Aorta (tissue), 5 donors: ENCODE results near the gene UROS. TPM values are rescaled to one million over a fixed set of nuclear protein-coding genes. Genes with fewer than 3 reads are reported as not detected.

Source experiments
- ATAC-seq: fragments of 200-7000 bp; cut with Tn5 transposase; one replicate; pipeline ENCODE4 v1.9.1; 2022; ENCODE audit warnings: moderate library complexity; ENCODE audit not compliant: low FRiP score
- DNase-seq, 2 donors: peaks; one replicate each; pipeline ENCODE4 v3.0.0-alpha.2; 2020
- H3K27ac ChIP-seq, 2 donors: one replicate each; pipeline ENCODE4 v1.5.1; 2013; ENCODE audit warnings: low read length in 2 of 2, mild to moderate bottlenecking in 2 of 2, moderate library complexity in 2 of 2, control low read depth in 1 of 2, inconsistent platforms in 1 of 2, low read depth in 1 of 2
- H3K27me3 ChIP-seq, 2 donors: one replicate each; pipeline ENCODE4 v1.6.1; 2013; ENCODE audit warnings: control low read depth in 1 of 2, low read length in 1 of 2, mild to moderate bottlenecking in 1 of 2, moderate library complexity in 1 of 2; ENCODE audit not compliant: insufficient read depth in 2 of 2, control insufficient read depth in 1 of 2
- H3K36me3 ChIP-seq, 2 donors: one replicate each; pipeline ENCODE4 v1.6.1; 2013; ENCODE audit warnings: control low read depth in 1 of 2, low read length in 1 of 2, mild to moderate bottlenecking in 1 of 2; ENCODE audit not compliant: insufficient read depth in 2 of 2, control insufficient read depth in 1 of 2
- H3K4me1 ChIP-seq, 2 donors: one replicate each; pipeline ENCODE4 v1.6.1; 2013; ENCODE audit warnings: low read length in 2 of 2, control low read depth in 1 of 2, mild to moderate bottlenecking in 1 of 2, moderate library complexity in 1 of 2; ENCODE audit not compliant: insufficient read depth in 2 of 2, control insufficient read depth in 1 of 2
- H3K4me3 ChIP-seq, 2 donors: one replicate each; pipeline ENCODE4 v1.5.1; 2013; ENCODE audit warnings: low read length in 2 of 2, control low read depth in 1 of 2, mild to moderate bottlenecking in 1 of 2
- H3K9me3 ChIP-seq: one replicate; pipeline ENCODE4 v1.6.1; 2013; ENCODE audit warnings: mild to moderate bottlenecking, low read length; ENCODE audit not compliant: control insufficient read depth
- WGBS, 2 donors: extraction: QIAGEN DNeasy Blood & Tissue Kit; methylation state at CpG; one replicate each; pipeline ENCODE4 v1.1.7; 2013; 5-methylcytosine and 5-hydroxymethylcytosine counted together
- intact Hi-C, 2 donors: fragments of 100-400 bp; cut with DNase I; formaldehyde crosslinking; loops; one replicate each; pipeline versions ENCODE4 v1.14.2 to v1.15.0; 2022
- polyA plus RNA-seq, 2 donors: library from polyadenylated mRNA; stranded (reverse); fragments of 200-250 nt; gene quantifications; one replicate each; pipeline ENCODE4 v1.2.3, GENCODE V29; 2013
- total RNA-seq, 2 donors: library from RNA; stranded (reverse); fragmentation: NEBNext Ultra II Directional; extraction: Animal tissue kit (Norgen Biotek cat#: 25700); gene quantifications; one replicate each; pipeline ENCODE4 v1.2.1, GENCODE V29; 2021
- donor health status: healthy with polysubstance abuse.
- donor health status: Bipolar disorder and iron deficiency.
- donor health status: DM: no; HTN: no; CAD: no.
- donor health status: DM: no; HTN: no; CAD: no.
- donor health status: DM: yes; HTN: yes; CAD: no.

The UROS gene
- total and polyA plus RNA-seq, 4 donors = 23.2 to 39.1 (median 31.4) TPM

DNA sequence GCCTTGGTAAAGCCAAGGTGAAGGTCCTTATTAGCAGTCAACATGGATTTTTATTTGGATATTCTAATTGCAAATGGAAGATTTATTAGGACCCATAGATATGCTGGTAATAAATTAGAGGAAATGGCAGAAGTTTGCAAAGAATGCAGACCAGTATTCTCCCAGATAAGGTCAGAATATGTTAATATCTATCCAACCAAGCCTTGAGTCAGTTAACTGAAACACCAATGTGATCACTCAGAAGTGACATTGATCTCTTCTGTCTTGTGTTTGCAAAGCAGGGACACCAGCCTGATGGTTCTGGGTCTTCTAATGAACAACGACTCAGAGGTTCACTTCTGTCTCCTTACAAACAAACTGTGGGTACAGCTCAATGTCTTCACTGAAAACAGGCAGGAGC is 21.5 kb downstream of the UROS start:
- WGBS, 2 donors = 90 to 95% methylated on average over 1 of the region's 1 CpG
- H3K36me3 ChIP-seq = peaks cover 3 to 4% of the 10 kb centered on the region in 2 donors

DNA sequence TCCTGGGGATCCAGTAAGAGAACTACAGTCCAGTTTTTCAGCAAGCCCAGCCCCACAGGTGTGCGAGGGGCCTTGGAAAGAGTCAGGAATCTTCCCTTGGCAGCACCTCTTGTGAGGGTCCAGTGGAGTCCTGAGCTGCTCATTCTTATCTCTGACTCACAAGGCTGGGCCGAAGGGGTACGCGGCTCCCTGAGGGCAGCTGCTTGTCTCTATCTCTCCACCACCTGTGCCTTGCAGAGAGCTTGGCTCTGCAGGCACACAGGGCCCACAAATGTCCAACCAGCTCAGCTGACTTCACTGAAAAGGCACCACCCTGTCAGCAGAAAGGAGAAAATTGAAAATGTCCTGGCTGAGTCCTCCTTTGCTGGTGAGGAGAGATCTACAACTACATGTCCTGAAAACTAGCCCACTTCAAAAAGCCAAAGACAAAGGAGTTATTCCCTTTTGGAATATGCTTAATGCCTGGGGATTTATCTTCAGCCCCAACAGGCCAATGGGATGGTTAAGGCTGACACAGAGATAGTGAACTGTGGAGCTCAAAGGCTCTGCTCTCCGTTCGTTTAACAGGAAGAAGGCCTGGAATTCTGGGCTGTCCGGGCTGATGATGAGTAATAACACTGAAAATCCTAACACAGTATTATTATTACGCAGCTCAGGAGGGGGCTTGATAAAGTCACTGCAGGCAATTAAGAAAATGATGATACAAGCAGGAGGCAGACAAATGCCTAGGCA is 23.4 kb downstream of the UROS start:
- H3K4me3 ChIP-seq = no peak overlapping the region
- H3K27me3 ChIP-seq = no peaks in the 10 kb centered on the region
- H3K4me1 ChIP-seq = no peaks in the 10 kb centered on the region
- no peak for DNase-seq
- intact Hi-C loops = no loop called here
- H3K27ac ChIP-seq = no peak overlapping the region
- no peak for ATAC-seq
- peaks cover 0 to 6% of the 10 kb centered on the region in 2 donors for H3K36me3 ChIP-seq
- no peaks in the 10 kb centered on the region for H3K9me3 ChIP-seq
- WGBS, 2 donors = 88 to 89% methylated on average over 8 of the region's 8 CpGs

More for the DNA sequence above, 21.5 kb downstream of the UROS start:
- no peaks in the 10 kb centered on the region for H3K4me1 ChIP-seq
- H3K27ac ChIP-seq = no peak overlapping the region
- intact Hi-C loops = no loop called here
- no peaks in the 10 kb centered on the region for H3K27me3 ChIP-seq
- ATAC-seq (no peak), DNase-seq (no peak)
- no peak overlapping the region for H3K4me3 ChIP-seq
- no peaks in the 10 kb centered on the region for H3K9me3 ChIP-seq

DNA sequence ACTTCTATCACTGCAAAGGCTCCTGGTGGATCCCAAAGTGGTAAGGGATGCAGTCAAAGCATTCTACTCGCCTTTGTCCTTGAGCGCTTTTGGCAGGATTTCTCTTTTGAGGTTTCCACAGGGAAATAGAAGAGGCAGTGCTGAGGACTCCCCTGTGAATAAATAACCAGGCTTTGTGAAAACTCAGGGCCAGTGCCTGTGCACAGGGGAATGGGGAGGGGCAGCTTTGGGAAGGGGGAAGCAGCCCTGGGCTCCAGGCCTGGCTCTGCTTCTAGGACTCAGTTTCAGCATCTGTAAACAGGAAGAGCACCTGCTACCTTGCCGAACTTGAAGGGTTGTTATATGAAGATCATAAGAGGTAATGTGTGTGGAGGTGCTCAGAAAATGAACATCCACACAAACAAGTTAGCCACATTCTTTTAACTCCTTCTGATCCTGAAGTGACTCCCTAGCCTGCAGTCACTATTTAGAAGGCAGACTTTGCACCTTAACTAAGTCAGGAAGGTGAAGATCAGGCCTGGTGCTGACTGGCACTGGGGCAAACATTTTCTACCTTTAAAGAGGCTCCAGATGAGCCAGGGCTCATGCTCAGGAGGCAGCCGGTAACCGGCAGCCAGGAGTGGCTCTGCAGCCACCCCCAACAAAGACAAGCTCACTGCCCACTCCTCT is 24.9 kb downstream of the UROS start:
- H3K4me1 ChIP-seq = no peaks in the 10 kb centered on the region
- no peaks in the 10 kb centered on the region for H3K9me3 ChIP-seq
- no peaks in the 10 kb centered on the region for H3K27me3 ChIP-seq
- DNase-seq (no peak), ATAC-seq (no peak)
- no peak overlapping the region for H3K27ac ChIP-seq
- intact Hi-C loops = no loop called here
- H3K4me3 ChIP-seq = no peak overlapping the region
- H3K36me3 ChIP-seq = peaks cover 0 to 8% of the 10 kb centered on the region in 2 donors
- WGBS, 2 donors = 52 to 65% methylated on average over 5 of the region's 5 CpGs

DNA sequence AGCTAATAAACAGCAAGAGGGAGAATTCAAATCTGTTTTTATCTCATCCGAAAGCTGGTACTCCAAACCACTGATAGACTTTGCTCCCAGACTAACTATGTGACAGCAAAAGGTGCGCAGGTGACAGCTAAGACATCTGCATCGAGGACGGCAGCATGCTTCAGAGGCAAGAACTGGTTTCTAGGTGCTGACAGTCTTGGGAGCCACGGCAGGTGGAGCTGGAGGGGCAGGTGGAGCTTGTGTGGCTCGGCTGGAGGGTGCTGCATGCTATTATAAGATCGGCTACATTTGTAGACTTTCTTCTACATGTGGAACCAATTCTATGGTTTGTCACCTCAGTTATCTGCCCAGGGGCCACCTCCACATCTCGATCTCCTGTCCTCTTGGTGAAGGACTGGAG is 25.6 kb downstream of the UROS start:
- no peak overlapping the region for H3K27ac ChIP-seq
- H3K4me1 ChIP-seq = no peaks in the 10 kb centered on the region
- no peaks in the 10 kb centered on the region for H3K27me3 ChIP-seq
- H3K36me3 ChIP-seq = peaks cover 0 to 10% of the 10 kb centered on the region in 2 donors
- ATAC-seq (no peak), DNase-seq (no peak)
- intact Hi-C loops = no loop called here
- 89 to 91% methylated on average over 8 of the region's 8 CpGs for WGBS, 2 donors
- no peaks in the 10 kb centered on the region for H3K9me3 ChIP-seq
- H3K4me3 ChIP-seq = no peak overlapping the region

DNA sequence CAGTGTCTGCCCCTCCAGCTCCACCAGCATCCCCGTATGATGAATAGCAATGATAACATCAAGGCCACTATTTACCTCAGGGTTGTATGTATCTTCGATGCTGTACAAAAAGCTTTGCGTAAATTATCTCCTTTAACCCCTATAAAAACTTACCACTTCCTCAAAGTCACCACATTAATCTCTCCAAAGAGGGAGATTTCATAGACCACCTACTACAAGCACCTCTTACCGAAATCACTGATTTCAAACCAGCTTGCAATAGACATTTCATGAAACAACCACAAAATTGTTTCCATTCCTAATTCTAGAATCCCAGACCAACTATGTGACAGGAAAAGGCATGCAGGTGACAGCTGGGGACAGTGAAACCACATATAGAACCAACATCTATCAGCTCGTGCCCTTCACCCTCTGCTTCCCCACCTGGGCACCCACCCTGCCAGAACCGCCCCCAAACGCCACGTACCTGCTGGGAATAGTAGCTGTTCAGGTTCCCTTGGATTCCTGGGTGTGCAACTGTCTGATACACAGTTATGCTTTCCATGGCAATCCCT is 27.3 kb downstream of the UROS start:
- Histone ChIP-seq H3K27ac (no peak overlapping the region), H3K4me3 (no peak overlapping the region), H3K36me3 (peaks cover 0 to 11% of the 10 kb centered on the region in 2 donors), H3K27me3 (no peaks in the 10 kb centered on the region), H3K4me1 (no peaks in the 10 kb centered on the region), H3K9me3 (no peaks in the 10 kb centered on the region)
- intact Hi-C loops = no loop called here
- DNase-seq = no peak
- WGBS, 2 donors = 81 to 87% methylated on average over 8 of the region's 8 CpGs
- ATAC-seq = no peak

DNA sequence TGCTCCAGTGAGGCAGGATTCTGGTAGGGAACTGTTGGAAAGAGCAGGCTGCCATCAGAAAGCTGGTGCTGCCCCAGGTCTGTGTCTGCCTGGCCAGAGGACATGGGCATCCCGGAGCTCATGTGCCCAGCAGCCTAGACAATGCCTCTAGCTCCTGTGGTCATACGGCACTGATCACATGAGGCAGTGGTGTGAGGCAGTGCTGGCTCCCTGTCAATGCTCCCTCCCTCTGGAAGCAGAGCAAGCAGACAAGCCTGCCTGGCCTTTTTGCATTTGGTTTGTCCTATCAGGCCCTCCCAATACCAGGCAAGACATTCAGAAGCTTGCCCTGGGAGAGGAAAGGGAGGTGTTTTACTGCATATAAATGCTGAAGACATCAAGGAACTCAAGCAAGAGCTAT is 27.9 kb downstream of the UROS start:
- no peaks in the 10 kb centered on the region for H3K4me1 ChIP-seq
- H3K27me3 ChIP-seq = no peaks in the 10 kb centered on the region
- intact Hi-C loops = no loop called here
- H3K36me3 ChIP-seq = peaks cover 0 to 11% of the 10 kb centered on the region in 2 donors
- no peaks in the 10 kb centered on the region for H3K9me3 ChIP-seq
- no peak overlapping the region for H3K27ac ChIP-seq
- H3K4me3 ChIP-seq = no peak overlapping the region
- 71 to 77% methylated on average over 2 of the region's 2 CpGs for WGBS, 2 donors
- ATAC-seq = peak; percentile 6
- no peak for DNase-seq

DNA sequence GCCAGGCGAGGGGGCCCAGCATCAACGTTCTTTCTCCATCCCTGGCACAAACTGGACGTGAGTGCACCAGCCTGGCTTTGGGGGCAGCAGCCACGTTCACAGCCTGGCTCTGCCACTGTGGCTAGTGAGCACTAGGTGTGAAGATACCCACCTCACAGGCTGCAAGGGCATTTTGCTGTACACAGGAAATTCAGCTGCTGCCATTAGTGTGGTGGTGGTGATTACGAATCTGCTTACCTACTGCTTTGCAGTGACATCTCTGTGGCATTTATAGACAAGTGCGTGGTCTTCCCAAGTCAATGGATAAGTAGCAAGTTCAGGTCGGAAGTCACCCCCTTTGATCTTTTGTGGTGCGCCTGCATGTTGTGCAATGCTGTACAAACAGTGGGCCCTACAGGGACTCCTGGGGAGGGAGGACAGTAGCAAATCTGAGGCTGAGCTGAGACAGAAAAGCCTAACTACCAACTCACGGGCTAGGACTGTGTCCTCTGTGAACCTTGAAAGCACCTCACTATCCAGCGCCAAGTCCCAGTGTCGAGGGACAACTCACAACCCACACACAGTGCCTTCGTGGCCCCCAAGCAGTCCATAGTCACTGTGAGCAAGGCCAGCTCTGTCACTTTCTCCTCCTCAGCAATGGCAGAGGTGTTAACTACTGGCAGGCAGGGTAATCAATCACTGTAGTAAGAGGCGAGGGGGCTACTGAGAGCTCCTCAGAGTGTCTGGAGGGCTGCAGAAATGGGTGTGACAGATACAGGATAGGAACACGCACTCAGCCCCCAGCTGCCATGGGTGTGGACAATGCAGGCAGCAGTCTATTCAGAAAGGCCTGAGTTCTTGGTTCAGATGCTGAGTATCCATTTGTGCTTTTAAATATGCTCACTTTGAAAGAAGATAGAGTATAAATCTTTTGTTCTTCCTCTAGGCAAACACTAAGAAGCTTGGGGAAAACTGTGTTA is 30.4 kb downstream of the UROS start:
- intact Hi-C loops = no loop called here
- H3K36me3 ChIP-seq = peaks cover 0 to 11% of the 10 kb centered on the region in 2 donors
- 78 to 84% methylated on average over 14 of the region's 14 CpGs for WGBS, 2 donors

More for the DNA sequence above, 30.4 kb downstream of the UROS start:
- Histone ChIP-seq H3K27ac (no peak overlapping the region), H3K27me3 (no peaks in the 10 kb centered on the region), H3K9me3 (no peaks in the 10 kb centered on the region), H3K4me3 (no peak overlapping the region), H3K4me1 (no peaks in the 10 kb centered on the region)
- ATAC-seq = no peak
- no peak for DNase-seq
